ENCODE measurements around the gene EXOC6. TPM values are rescaled to one million over a fixed set of nuclear protein-coding genes. Genes with fewer than 3 reads are reported as not detected.

Gene EXOC6
- total RNA-seq, 1 experiment from 2014 or later = 12.9 TPM

GRCh38 chr10:93090619-93091018 is 242.3 kb downstream of the EXOC6 start:
- no peak for DNase-seq (ENCODE audit: low read depth, low spot score)
- H3K79me2 ChIP-seq (ENCODE audit: insufficient read depth, low read length) = no peaks in the 10 kb centered on the region
- no peak overlapping the region for H3K4me2 ChIP-seq (ENCODE audit: low read length)
- no peaks in the 10 kb centered on the region for H3K9me2 ChIP-seq (ENCODE audit: insufficient read depth)
- H3K27ac ChIP-seq (ENCODE audit: low read depth, low read length) = no peak overlapping the region
- intact Hi-C loops (cut with micrococcal nuclease) = no loop called here
- H3K9me3 ChIP-seq (ENCODE audit: control insufficient read depth in 1 of 2, insufficient read depth in 1 of 2, low read depth in 1 of 2, low read length in 2 of 2) = no peaks in the 10 kb centered on the region
- no peaks in the 10 kb centered on the region for H3K4me1 ChIP-seq (ENCODE audit: control insufficient read depth in 1 of 2, insufficient read depth in 2 of 2, low read length in 2 of 2)
- BruUV-seq (replicated peaks) = no TSS peak
- ATAC-seq = no peak
- H4K20me1 ChIP-seq (ENCODE audit: insufficient read depth) = no peaks in the 10 kb centered on the region
- no peaks in the 10 kb centered on the region for H3K27me3 ChIP-seq (ENCODE audit: insufficient read depth, low read length)
- ChIA-PET RAD21 (ENCODE audit: low non-redundant PET in 1 of 2, low total read pairs in 2 of 2, uncharacterized antibody in 2 of 2, unreplicated experiment in 2 of 2) (no interaction called here), POLR2A (no interaction called here), CTCF (no interaction called here)
- TF ChIP-seq TCF7L2 (IDR thresholded peaks at IDR 0.05; ENCODE audit: borderline replicate concordance, extremely low read depth, insufficient read depth, insufficient read length) (no peak), ATF3 (IDR thresholded peaks at IDR 0.05) (no peak), ZNF274 (IDR thresholded peaks at IDR 0.05; ENCODE audit: low read depth, low read length) (no peak), ZFX (IDR thresholded peaks at IDR 0.05) (no peak), SP1 (IDR thresholded peaks at IDR 0.05; ENCODE audit: low read depth) (no peak), POLR2A (IDR thresholded peaks at IDR 0.05; ENCODE audit: borderline replicate concordance, extremely low read depth, insufficient read depth, insufficient read length) (no peak), ELF1 (IDR thresholded peaks at IDR 0.05; ENCODE audit: borderline replicate concordance, low read depth) (no peak), POLR2AphosphoS5 (IDR thresholded peaks at IDR 0.05; ENCODE audit: low read depth, low read length) (no peak), FOSL1 (IDR thresholded peaks at IDR 0.05; ENCODE audit: low read depth) (no peak), CBX3 (IDR thresholded peaks at IDR 0.05; ENCODE audit: low read depth) (no peak), RAD21 (IDR thresholded peaks at IDR 0.05; ENCODE audit: low read depth) (no peak), EZH2 (IDR thresholded peaks at IDR 0.05) (no peak), EGR1 (IDR thresholded peaks at IDR 0.05; ENCODE audit: low read depth) (no peak), EZH2phosphoT487 (IDR thresholded peaks at IDR 0.05; ENCODE audit: borderline replicate concordance) (no peak)
- TF ChIP-seq, protein P1, sequence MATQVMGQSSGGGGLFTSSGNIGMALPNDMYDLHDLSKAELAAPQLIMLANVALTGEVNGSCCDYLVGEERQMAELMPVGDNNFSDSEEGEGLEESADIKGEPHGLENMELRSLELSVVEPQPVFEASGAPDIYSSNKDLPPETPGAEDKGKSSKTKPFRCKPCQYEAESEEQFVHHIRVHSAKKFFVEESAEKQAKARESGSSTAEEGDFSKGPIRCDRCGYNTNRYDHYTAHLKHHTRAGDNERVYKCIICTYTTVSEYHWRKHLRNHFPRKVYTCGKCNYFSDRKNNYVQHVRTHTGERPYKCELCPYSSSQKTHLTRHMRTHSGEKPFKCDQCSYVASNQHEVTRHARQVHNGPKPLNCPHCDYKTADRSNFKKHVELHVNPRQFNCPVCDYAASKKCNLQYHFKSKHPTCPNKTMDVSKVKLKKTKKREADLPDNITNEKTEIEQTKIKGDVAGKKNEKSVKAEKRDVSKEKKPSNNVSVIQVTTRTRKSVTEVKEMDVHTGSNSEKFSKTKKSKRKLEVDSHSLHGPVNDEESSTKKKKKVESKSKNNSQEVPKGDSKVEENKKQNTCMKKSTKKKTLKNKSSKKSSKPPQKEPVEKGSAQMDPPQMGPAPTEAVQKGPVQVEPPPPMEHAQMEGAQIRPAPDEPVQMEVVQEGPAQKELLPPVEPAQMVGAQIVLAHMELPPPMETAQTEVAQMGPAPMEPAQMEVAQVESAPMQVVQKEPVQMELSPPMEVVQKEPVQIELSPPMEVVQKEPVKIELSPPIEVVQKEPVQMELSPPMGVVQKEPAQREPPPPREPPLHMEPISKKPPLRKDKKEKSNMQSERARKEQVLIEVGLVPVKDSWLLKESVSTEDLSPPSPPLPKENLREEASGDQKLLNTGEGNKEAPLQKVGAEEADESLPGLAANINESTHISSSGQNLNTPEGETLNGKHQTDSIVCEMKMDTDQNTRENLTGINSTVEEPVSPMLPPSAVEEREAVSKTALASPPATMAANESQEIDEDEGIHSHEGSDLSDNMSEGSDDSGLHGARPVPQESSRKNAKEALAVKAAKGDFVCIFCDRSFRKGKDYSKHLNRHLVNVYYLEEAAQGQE (IDR thresholded peaks at IDR 0.05; ENCODE audit: low read depth) = no peak
- no peaks in the 10 kb centered on the region for H3K36me3 ChIP-seq (ENCODE audit: control insufficient read depth in 1 of 2, insufficient read depth in 2 of 2, low read length in 2 of 2)
- no peak overlapping the region for H3K4me3 ChIP-seq (replicated peaks in 1 of 2; ENCODE audit: low read depth in 1 of 2, low read length in 2 of 2)
- no peak overlapping the region for H2AFZ ChIP-seq (ENCODE audit: low read depth, low read length, poor library complexity, severe bottlenecking)
- H3K9ac ChIP-seq (ENCODE audit: low read length) = no peak overlapping the region
